ENCODE measurements around the gene PDIA2. TPM values are rescaled to one million over a fixed set of nuclear protein-coding genes. Genes with fewer than 3 reads are reported as not detected.

The PDIA2 gene
- total and polyA plus RNA-seq, 4 donors = 0.03 to 0.09 TPM; not detected in 2

DNA sequence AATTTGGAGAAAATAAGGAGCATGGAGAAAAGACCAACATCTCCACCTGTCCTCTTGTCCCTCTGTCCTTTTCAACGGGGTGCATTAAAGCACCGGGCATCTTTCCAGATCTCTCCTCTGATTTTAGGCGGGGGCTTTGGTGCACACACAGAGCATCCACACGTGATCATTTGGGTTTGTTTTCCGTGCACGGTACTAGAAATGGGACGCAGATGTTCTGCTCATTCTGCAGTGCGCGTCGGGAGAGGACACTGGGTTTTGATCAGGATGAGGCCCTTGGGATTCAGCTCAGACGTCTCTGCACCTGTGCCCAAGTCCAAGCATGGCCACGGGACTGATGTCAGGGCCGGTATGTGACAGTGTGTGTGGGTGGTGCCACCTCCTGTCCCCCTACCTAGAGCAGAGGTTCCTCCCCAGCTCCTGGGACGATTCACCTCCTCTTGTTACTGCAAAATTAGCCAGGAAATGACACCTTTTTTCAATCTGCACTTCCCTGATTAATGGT is 31.9 kb downstream of the PDIA2 start:
- no peaks in the 10 kb centered on the region for H3K9me3 ChIP-seq (ENCODE audit: control insufficient read depth in 4 of 4, low read length in 3 of 4)
- no peak overlapping the region for H3K27ac ChIP-seq (ENCODE audit: low read depth in 1 of 2, low read length in 2 of 2)
- H3K36me3 ChIP-seq (ENCODE audit: control insufficient read depth in 4 of 4, insufficient read depth in 3 of 4, low read depth in 1 of 4, low read length in 3 of 4) = peaks cover 0 to 30% (median 8%) of the 10 kb centered on the region in 4 donors
- WGBS = 88% methylated on average over 14 of the region's 14 CpGs
- TF ChIP-seq MAX (IDR thresholded peaks at IDR 0.05) (no peak), HNF4G (IDR thresholded peaks at IDR 0.05) (no peak), JUND (IDR thresholded peaks at IDR 0.05) (no peak)
- TF ChIP-seq, protein P1, sequence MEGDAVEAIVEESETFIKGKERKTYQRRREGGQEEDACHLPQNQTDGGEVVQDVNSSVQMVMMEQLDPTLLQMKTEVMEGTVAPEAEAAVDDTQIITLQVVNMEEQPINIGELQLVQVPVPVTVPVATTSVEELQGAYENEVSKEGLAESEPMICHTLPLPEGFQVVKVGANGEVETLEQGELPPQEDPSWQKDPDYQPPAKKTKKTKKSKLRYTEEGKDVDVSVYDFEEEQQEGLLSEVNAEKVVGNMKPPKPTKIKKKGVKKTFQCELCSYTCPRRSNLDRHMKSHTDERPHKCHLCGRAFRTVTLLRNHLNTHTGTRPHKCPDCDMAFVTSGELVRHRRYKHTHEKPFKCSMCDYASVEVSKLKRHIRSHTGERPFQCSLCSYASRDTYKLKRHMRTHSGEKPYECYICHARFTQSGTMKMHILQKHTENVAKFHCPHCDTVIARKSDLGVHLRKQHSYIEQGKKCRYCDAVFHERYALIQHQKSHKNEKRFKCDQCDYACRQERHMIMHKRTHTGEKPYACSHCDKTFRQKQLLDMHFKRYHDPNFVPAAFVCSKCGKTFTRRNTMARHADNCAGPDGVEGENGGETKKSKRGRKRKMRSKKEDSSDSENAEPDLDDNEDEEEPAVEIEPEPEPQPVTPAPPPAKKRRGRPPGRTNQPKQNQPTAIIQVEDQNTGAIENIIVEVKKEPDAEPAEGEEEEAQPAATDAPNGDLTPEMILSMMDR (IDR thresholded peaks at IDR 0.05; ENCODE audit: low read depth, low read length, missing input control) = no peak
- no peaks in the 10 kb centered on the region for H3K4me1 ChIP-seq (ENCODE audit: control insufficient read depth in 4 of 4, insufficient read depth in 4 of 4, low read length in 3 of 4)
- H3K9ac ChIP-seq (ENCODE audit: low read depth in 1 of 2, low read length in 2 of 2) = no peak overlapping the region
- H3K4me3 ChIP-seq (ENCODE audit: low read depth in 1 of 3, low read length in 3 of 3) = no peak overlapping the region
- H3K27me3 ChIP-seq (ENCODE audit: control insufficient read depth in 4 of 4, insufficient read depth in 4 of 4, low read length in 3 of 4) = no peaks in the 10 kb centered on the region
- DNase-seq (ENCODE audit: low spot score) = no peak

GRCh38 chr16:316741-317464 is 33.9 kb downstream of the PDIA2 start:
- no peaks in the 10 kb centered on the region for H3K4me1 ChIP-seq (ENCODE audit: control insufficient read depth in 4 of 4, insufficient read depth in 4 of 4, low read length in 3 of 4)
- no peaks in the 10 kb centered on the region for H3K27me3 ChIP-seq (ENCODE audit: control insufficient read depth in 4 of 4, insufficient read depth in 4 of 4, low read length in 3 of 4)
- peaks cover 0 to 28% (median 8%) of the 10 kb centered on the region in 4 donors for H3K36me3 ChIP-seq (ENCODE audit: control insufficient read depth in 4 of 4, insufficient read depth in 3 of 4, low read depth in 1 of 4, low read length in 3 of 4)
- WGBS = 97% methylated on average over 19 of the region's 19 CpGs
- H3K9me3 ChIP-seq (ENCODE audit: control insufficient read depth in 4 of 4, low read length in 3 of 4) = no peaks in the 10 kb centered on the region
- TF ChIP-seq RXRA (IDR thresholded peaks at IDR 0.05) (no peak), NR2F2 (IDR thresholded peaks at IDR 0.05) (no peak), FOXA2 (IDR thresholded peaks at IDR 0.05) (no peak), SP1 (IDR thresholded peaks at IDR 0.05) (no peak), YY1 (IDR thresholded peaks at IDR 0.05) (no peak), RAD21 (IDR thresholded peaks at IDR 0.05) (no peak), TAF1 (conservative IDR thresholded peaks at IDR 0.05) (no peak), HNF4G (IDR thresholded peaks at IDR 0.05) (no peak), ATF3 (IDR thresholded peaks at IDR 0.05) (no peak), JUND (IDR thresholded peaks at IDR 0.05) (no peak), EGR1 (IDR thresholded peaks at IDR 0.05; ENCODE audit: low read depth in 2 of 2) (no peak), GABPA (IDR thresholded peaks at IDR 0.05 in 1 of 2, conservative IDR thresholded peaks at IDR 0.05 in 1 of 2) (no peak)
- TF ChIP-seq, protein P1 (IDR thresholded peaks at IDR 0.05; ENCODE audit: low read depth, low read length, missing input control) = no peak
- H3K27ac ChIP-seq (ENCODE audit: low read depth in 1 of 2, low read length in 2 of 2) = no peak overlapping the region
- no peak overlapping the region for H3K4me3 ChIP-seq (ENCODE audit: low read depth in 1 of 3, low read length in 3 of 3)
- DNase-seq (ENCODE audit: low spot score) = no peak
- no peak overlapping the region for H3K9ac ChIP-seq (ENCODE audit: low read depth in 1 of 2, low read length in 2 of 2)
